ENCODE measurements around the gene AP2M1. TPM values are rescaled to one million over a fixed set of nuclear protein-coding genes. Genes with fewer than 3 reads are reported as not detected.

The AP2M1 gene
- total RNA-seq, 1 donor from 2014 or later = 254 TPM

DNA sequence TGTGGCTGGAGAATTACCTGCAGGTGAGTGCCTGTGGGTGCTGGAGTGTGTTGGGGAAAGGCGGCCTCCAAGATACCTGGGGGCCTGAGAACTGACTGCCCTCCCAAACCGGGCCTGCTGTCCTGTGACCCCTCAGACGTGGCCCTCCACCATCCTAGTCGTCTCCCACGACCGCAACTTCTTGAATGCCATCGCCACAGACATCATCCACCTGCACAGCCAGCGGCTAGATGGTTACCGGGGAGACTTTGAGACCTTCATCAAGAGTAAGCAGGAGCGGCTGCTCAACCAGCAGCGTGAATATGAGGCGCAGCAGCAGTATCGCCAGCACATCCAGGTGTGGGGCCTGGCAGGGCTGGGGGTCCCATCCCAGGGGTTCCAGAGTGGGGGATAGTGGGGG, 14.8 kb downstream of the AP2M1 start:
- peaks cover 17% of the 10 kb centered on the region for H3K4me1 Mint-ChIP-seq
- H3K4me3 Mint-ChIP-seq = no peak overlapping the region
- TF ChIP-seq, protein P1, sequence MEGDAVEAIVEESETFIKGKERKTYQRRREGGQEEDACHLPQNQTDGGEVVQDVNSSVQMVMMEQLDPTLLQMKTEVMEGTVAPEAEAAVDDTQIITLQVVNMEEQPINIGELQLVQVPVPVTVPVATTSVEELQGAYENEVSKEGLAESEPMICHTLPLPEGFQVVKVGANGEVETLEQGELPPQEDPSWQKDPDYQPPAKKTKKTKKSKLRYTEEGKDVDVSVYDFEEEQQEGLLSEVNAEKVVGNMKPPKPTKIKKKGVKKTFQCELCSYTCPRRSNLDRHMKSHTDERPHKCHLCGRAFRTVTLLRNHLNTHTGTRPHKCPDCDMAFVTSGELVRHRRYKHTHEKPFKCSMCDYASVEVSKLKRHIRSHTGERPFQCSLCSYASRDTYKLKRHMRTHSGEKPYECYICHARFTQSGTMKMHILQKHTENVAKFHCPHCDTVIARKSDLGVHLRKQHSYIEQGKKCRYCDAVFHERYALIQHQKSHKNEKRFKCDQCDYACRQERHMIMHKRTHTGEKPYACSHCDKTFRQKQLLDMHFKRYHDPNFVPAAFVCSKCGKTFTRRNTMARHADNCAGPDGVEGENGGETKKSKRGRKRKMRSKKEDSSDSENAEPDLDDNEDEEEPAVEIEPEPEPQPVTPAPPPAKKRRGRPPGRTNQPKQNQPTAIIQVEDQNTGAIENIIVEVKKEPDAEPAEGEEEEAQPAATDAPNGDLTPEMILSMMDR (IDR thresholded peaks at IDR 0.05; ENCODE audit: unreplicated experiment) = no peak
- peaks cover 32% of the 10 kb centered on the region for H3K36me3 Mint-ChIP-seq
- H3K27me3 Mint-ChIP-seq (ENCODE audit: low read depth) = no peaks in the 10 kb centered on the region
- H3K9me3 Mint-ChIP-seq = no peaks in the 10 kb centered on the region
- no peak overlapping the region for H3K27ac Mint-ChIP-seq
- DNase-seq (ENCODE audit: low spot score in 2 of 2, unreplicated experiment in 2 of 2) = no peak

DNA sequence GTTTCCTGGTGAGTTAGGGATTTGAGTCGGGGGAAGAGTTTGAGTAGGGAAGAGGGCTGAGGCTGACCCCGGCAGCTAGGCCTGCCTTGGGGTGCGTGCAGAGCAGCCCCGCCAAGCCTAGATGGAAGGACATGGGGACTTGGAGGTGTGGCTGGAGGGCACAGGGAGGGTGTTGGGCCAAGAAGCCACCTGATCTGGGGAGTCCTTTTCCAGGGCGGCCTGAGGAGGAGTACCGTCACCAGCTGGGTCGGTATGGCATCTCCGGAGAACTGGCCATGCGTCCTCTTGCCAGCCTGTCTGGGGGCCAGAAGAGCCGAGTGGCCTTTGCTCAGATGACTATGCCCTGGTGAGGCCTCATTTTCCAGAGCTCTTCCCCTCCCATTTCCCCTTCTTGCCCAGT, 18.2 kb downstream of the AP2M1 start:
- H3K4me1 Mint-ChIP-seq = no peaks in the 10 kb centered on the region
- no peak overlapping the region for H3K4me3 Mint-ChIP-seq
- TF ChIP-seq, protein P1 (IDR thresholded peaks at IDR 0.05; ENCODE audit: unreplicated experiment) = no peak
- no peaks in the 10 kb centered on the region for H3K27me3 Mint-ChIP-seq (ENCODE audit: low read depth)
- peaks cover 37% of the 10 kb centered on the region for H3K36me3 Mint-ChIP-seq
- no peak overlapping the region for H3K27ac Mint-ChIP-seq
- H3K9me3 Mint-ChIP-seq = no peaks in the 10 kb centered on the region
- DNase-seq (ENCODE audit: low spot score in 2 of 2, unreplicated experiment in 2 of 2) = no peak

DNA sequence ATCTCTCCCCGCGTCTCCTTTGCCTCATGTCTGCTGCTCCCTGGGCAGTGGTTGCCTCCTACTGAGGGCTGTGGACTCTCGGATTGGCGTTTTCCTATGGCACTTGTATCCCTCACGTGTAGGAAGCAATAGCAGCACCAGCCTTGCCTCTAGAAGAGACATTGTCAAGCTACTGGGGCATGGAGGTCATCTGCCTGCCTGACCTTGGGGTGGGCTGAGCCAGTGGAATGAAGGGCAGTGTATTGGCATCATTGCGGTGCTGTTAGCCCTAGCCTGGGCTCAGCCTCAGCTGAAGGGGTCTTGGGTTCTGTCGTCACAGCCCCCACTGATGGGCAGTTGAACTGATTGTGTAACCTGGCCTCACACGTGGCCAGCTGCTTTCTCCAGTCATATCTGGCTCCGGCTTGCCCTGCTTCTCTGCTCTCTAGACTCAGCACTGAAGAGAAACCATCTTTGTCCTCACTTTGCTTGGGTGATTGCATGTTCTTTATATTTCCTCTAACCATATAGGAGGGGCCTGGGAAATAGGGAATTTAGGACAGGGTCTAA, 19.4 kb downstream of the AP2M1 start:
- Mint-ChIP-seq H3K9me3 (no peaks in the 10 kb centered on the region), H3K4me1 (no peaks in the 10 kb centered on the region), H3K4me3 (no peak overlapping the region), H3K27ac (no peak overlapping the region), H3K36me3 (peaks cover 33% of the 10 kb centered on the region), H3K27me3 (ENCODE audit: low read depth) (no peaks in the 10 kb centered on the region)
- no peak for DNase-seq (ENCODE audit: low spot score in 2 of 2, unreplicated experiment in 2 of 2)
- TF ChIP-seq, protein P1 (IDR thresholded peaks at IDR 0.05; ENCODE audit: unreplicated experiment) = no peak

DNA sequence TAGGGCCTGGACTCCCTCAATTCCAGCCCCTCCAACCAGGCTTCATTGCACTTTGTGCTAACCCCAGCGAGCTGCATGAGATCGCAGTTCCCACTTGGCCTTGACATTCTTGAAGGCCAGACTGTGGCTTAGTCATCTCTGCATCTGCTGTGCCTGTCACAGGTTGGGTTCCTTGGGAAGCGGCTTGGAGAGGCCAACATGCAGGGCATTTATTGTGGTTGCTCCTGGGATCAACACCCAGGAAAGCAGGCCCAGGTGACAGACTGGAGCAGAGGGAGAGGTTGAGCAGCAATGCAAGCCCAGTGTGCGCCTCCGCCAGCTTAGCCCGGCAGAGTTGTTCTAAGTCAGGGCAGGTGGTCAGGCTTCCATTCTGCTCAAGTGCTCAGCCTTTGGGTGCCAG, 21.9 kb downstream of the AP2M1 start:
- Mint-ChIP-seq H3K27ac (no peak overlapping the region), H3K4me3 (no peak overlapping the region)
- DNase-seq (ENCODE audit: low spot score in 2 of 2, unreplicated experiment in 2 of 2) = no peak

DNA sequence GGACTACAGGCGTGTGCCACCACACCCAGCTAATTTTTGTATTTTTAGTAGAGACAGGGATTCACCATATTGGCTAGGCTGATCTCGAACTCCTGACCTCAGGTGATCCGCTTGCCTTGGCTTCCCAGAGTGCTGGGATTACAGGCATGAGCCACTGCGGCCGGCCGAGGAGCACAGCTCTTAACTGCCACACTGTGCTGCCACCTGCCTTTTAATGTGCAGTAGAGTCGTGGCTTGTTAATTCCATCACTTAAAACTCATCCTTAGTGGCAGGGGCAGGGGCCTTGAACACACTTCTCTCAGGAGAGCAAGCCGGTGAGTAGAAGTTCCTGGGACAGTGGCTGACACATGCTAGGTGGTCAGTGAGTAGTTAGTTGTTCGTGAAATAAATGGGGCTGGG, 23.9 kb downstream of the AP2M1 start:
- H3K27me3 Mint-ChIP-seq (ENCODE audit: low read depth) = peaks cover 10% of the 10 kb centered on the region
- peaks cover 13% of the 10 kb centered on the region for H3K36me3 Mint-ChIP-seq
- H3K9me3 Mint-ChIP-seq = no peaks in the 10 kb centered on the region

More for the DNA sequence above, 21.9 kb downstream of the AP2M1 start:
- peaks cover 20% of the 10 kb centered on the region for H3K36me3 Mint-ChIP-seq
- TF ChIP-seq, protein P1 (IDR thresholded peaks at IDR 0.05; ENCODE audit: unreplicated experiment) = no peak
- no peaks in the 10 kb centered on the region for H3K4me1 Mint-ChIP-seq
- H3K9me3 Mint-ChIP-seq = no peaks in the 10 kb centered on the region
- no peaks in the 10 kb centered on the region for H3K27me3 Mint-ChIP-seq (ENCODE audit: low read depth)

More for the DNA sequence above, 23.9 kb downstream of the AP2M1 start:
- no peak overlapping the region for H3K27ac Mint-ChIP-seq
- DNase-seq (ENCODE audit: low spot score in 2 of 2, unreplicated experiment in 2 of 2) = no peak
- no peak overlapping the region for H3K4me3 Mint-ChIP-seq
- TF ChIP-seq, protein P1 (IDR thresholded peaks at IDR 0.05; ENCODE audit: unreplicated experiment) = no peak
- no peaks in the 10 kb centered on the region for H3K4me1 Mint-ChIP-seq

All from mesothelial cell of epicardium (in vitro differentiated cells).